Mesenchymal stem cell (in vitro differentiated cells and primary cell): Measurements from ENCODE around the gene ME3.

Experiments used
- DNase-seq: peaks from one replicate; pipeline ENCODE4 v3.0.0-alpha.2; 2013
- H2AFZ ChIP-seq: one replicate; pipeline ENCODE4 v1.6.1; 2013; ENCODE audit warnings: low read depth, mild to moderate bottlenecking, control low read depth, inconsistent platforms, low read length, moderate library complexity
- H2AK5ac ChIP-seq: 2 replicates; pipeline ENCODE4 v1.6.1; 2013; ENCODE audit warnings: low read length, moderate library complexity, mild to moderate bottlenecking, inconsistent platforms; ENCODE audit not compliant: severe bottlenecking
- H2BK120ac ChIP-seq: one replicate; pipeline ENCODE4 v1.6.1; 2013; ENCODE audit warnings: low read depth, mild to moderate bottlenecking, inconsistent platforms, low read length, moderate library complexity
- H2BK12ac ChIP-seq, 2 experiments: one replicate each; pipeline ENCODE4 v1.6.1; 2013; ENCODE audit warnings: inconsistent platforms in 2 of 2, low read length in 2 of 2, mild to moderate bottlenecking in 2 of 2, moderate library complexity in 2 of 2, control low read depth in 1 of 2
- H2BK15ac ChIP-seq: one replicate; pipeline ENCODE4 v1.6.1; 2013; ENCODE audit warnings: mild to moderate bottlenecking, low read depth, inconsistent platforms; ENCODE audit not compliant: poor library complexity, severe bottlenecking
- H2BK5ac ChIP-seq: 2 replicates; pipeline ENCODE4 v1.6.1; 2013; ENCODE audit warnings: low read depth, mild to moderate bottlenecking, low read length, control low read depth, inconsistent platforms; ENCODE audit not compliant: poor library complexity, severe bottlenecking
- H3K14ac ChIP-seq, 2 experiments: one replicate each; pipeline ENCODE4 v1.6.1; 2013; ENCODE audit warnings: inconsistent platforms in 2 of 2, low read length in 2 of 2, control low read depth in 1 of 2, mild to moderate bottlenecking in 1 of 2, moderate library complexity in 1 of 2
- H3K18ac ChIP-seq, 2 experiments: one replicate each; pipeline ENCODE4 v1.6.1; 2013; ENCODE audit warnings: inconsistent platforms in 2 of 2, low read length in 2 of 2, control low read depth in 1 of 2, low read depth in 1 of 2, mild to moderate bottlenecking in 1 of 2
- H3K23ac ChIP-seq, 2 experiments: one replicate each; pipeline ENCODE4 v1.6.1; 2013; ENCODE audit warnings: inconsistent platforms in 2 of 2, low read length in 2 of 2, mild to moderate bottlenecking in 2 of 2, moderate library complexity in 2 of 2, control low read depth in 1 of 2
- H3K27ac ChIP-seq: 2 replicates; pipeline ENCODE4 v1.5.1; 2013; ENCODE audit warnings: mild to moderate bottlenecking, moderate library complexity, low read length, control low read depth, inconsistent platforms; ENCODE audit not compliant: poor library complexity, severe bottlenecking
- H3K27me3 ChIP-seq, 2 experiments: 2 replicates each; pipeline versions ENCODE4 v1.6.1 to v1.7.0; 2013; ENCODE audit warnings: low read length in 2 of 2, mild to moderate bottlenecking in 2 of 2, moderate library complexity in 2 of 2, control low read depth in 1 of 2, inconsistent platforms in 1 of 2; ENCODE audit not compliant: control insufficient read depth in 1 of 2, insufficient read depth in 1 of 2
- H3K36me3 ChIP-seq, 2 experiments: 2 replicates each; pipeline versions ENCODE4 v1.6.1 to v1.7.0; 2013; ENCODE audit warnings: low read length in 2 of 2, control low read depth in 1 of 2, inconsistent platforms in 1 of 2, low read depth in 1 of 2, mild to moderate bottlenecking in 1 of 2; ENCODE audit not compliant: insufficient read depth in 2 of 2, control insufficient read depth in 1 of 2
- H3K4ac ChIP-seq, 2 experiments: one replicate each; pipeline ENCODE4 v1.6.1; 2013; ENCODE audit warnings: inconsistent platforms in 2 of 2, low read length in 2 of 2, mild to moderate bottlenecking in 2 of 2, moderate library complexity in 2 of 2, control low read depth in 1 of 2, low read depth in 1 of 2
- H3K4me1 ChIP-seq: 2 replicates; pipeline ENCODE4 v1.6.1; 2013; ENCODE audit warnings: low read depth, low read length, control low read depth; ENCODE audit not compliant: control insufficient read depth, insufficient read depth
- H3K4me2 ChIP-seq: 2 replicates; pipeline ENCODE4 v1.6.1; 2013; ENCODE audit warnings: low read length, mild to moderate bottlenecking, inconsistent platforms; ENCODE audit not compliant: poor library complexity, severe bottlenecking
- H3K4me3 ChIP-seq, 2 experiments: 2 replicates each; pipeline versions ENCODE4 v1.5.1 to v1.7.0; 2013; ENCODE audit warnings: low read length in 2 of 2, mild to moderate bottlenecking in 2 of 2, control low read depth in 1 of 2, low read depth in 1 of 2; ENCODE audit not compliant: insufficient read depth in 1 of 2
- H3K79me1 ChIP-seq: replicated peaks from 2 replicates; pipeline ENCODE4 v1.6.1; 2013; ENCODE audit warnings: mild to moderate bottlenecking, control low read depth, low read length, inconsistent platforms; ENCODE audit not compliant: poor library complexity, severe bottlenecking
- H3K9ac ChIP-seq: 2 replicates; pipeline ENCODE4 v1.7.0; 2013; ENCODE audit warnings: mild to moderate bottlenecking, low read length, moderate library complexity
- H3K9me3 ChIP-seq: 2 replicates; pipeline ENCODE4 v1.7.0; 2013; ENCODE audit warnings: mild to moderate bottlenecking, low read length; ENCODE audit not compliant: control insufficient read depth
- H4K8ac ChIP-seq: one replicate; pipeline ENCODE4 v1.6.1; 2013; ENCODE audit warnings: inconsistent platforms, mild to moderate bottlenecking, low read length, moderate library complexity
- H4K91ac ChIP-seq: one replicate; pipeline ENCODE4 v1.6.1; 2013; ENCODE audit warnings: mild to moderate bottlenecking, low read length, inconsistent platforms
- WGBS: methylation state at CpG from one replicate; pipeline ENCODE4 v1.1.7; 2013; ENCODE audit warnings: mixed read lengths; 5-methylcytosine and 5-hydroxymethylcytosine counted together

Gene ME3

GRCh38 chr11:86666193-86666592 is 6.2 kb downstream of the ME3 start:
- 93% methylated on average over 1 of the region's 1 CpG for WGBS
- no peak overlapping the region for H3K23ac ChIP-seq
- no peak overlapping the region for H2AK5ac ChIP-seq

GRCh38 chr11:86664930-86665329 is 7.5 kb downstream of the ME3 start:
- H3K23ac ChIP-seq = peak overlapping the region in 1 of 2 experiments; percentile 91
- H2AFZ ChIP-seq = no peak overlapping the region
- no peak overlapping the region for H3K9ac ChIP-seq
- peak overlapping the region; percentile 31 for H4K91ac ChIP-seq
- peak overlapping the region in 1 of 2 experiments; percentile 48 for H3K18ac ChIP-seq
- H3K14ac ChIP-seq = peak overlapping the region in 1 of 2 experiments; percentile 69
- H3K4me3 ChIP-seq = no peak overlapping the region
- 73% methylated on average over 1 of the region's 3 CpGs for WGBS
- H3K4ac ChIP-seq = peak overlapping the region in 1 of 2 experiments; percentile 54
- no peaks in the 10 kb centered on the region for H3K27me3 ChIP-seq
- no peak overlapping the region for H3K4me2 ChIP-seq
- no peaks in the 10 kb centered on the region for H3K4me1 ChIP-seq
- H3K79me1 ChIP-seq = peaks cover 24% of the 10 kb centered on the region
- H2AK5ac ChIP-seq = no peak overlapping the region
- no peaks in the 10 kb centered on the region for H3K9me3 ChIP-seq
- peak; percentile 47 for DNase-seq
- no peak overlapping the region for H2BK5ac ChIP-seq
- H2BK12ac ChIP-seq = peak overlapping the region in 1 of 2 experiments; percentile 45
- H2BK15ac ChIP-seq = no peak overlapping the region
- no peak overlapping the region for H3K27ac ChIP-seq
- peaks cover 2 to 9% of the 10 kb centered on the region in 2 experiments for H3K36me3 ChIP-seq
- no peak overlapping the region for H4K8ac ChIP-seq
- H2BK120ac ChIP-seq = no peak overlapping the region

More at GRCh38 chr11:86666193-86666592, 6.2 kb downstream of the ME3 start:
- Histone ChIP-seq H3K14ac (no peak overlapping the region), H3K79me1 (peaks cover 21% of the 10 kb centered on the region), H3K18ac (no peak overlapping the region), H3K27me3 (no peaks in the 10 kb centered on the region), H2AFZ (no peak overlapping the region), H3K9me3 (no peaks in the 10 kb centered on the region), H2BK12ac (no peak overlapping the region), H2BK5ac (no peak overlapping the region), H3K9ac (no peak overlapping the region), H3K36me3 (peaks cover 2 to 9% of the 10 kb centered on the region in 2 experiments), H4K91ac (no peak overlapping the region), H3K4ac (no peak overlapping the region), H2BK120ac (no peak overlapping the region), H3K4me3 (no peak overlapping the region), H3K27ac (no peak overlapping the region), H4K8ac (no peak overlapping the region), H3K4me2 (no peak overlapping the region), H2BK15ac (no peak overlapping the region), H3K4me1 (no peaks in the 10 kb centered on the region)
- no peak for DNase-seq

GRCh38 chr11:86663761-86664160 is 8.7 kb downstream of the ME3 start:
- Histone ChIP-seq H2BK120ac (no peak overlapping the region), H3K36me3 (peaks cover 2 to 9% of the 10 kb centered on the region in 2 experiments), H3K4me1 (no peaks in the 10 kb centered on the region), H3K23ac (no peak overlapping the region), H2AK5ac (no peak overlapping the region), H4K8ac (no peak overlapping the region), H3K79me1 (peaks cover 21% of the 10 kb centered on the region), H3K9me3 (no peaks in the 10 kb centered on the region), H3K27ac (no peak overlapping the region), H4K91ac (no peak overlapping the region), H2BK12ac (no peak overlapping the region), H2BK5ac (no peak overlapping the region), H3K18ac (no peak overlapping the region), H3K4me3 (no peak overlapping the region), H3K4me2 (no peak overlapping the region), H2BK15ac (no peak overlapping the region), H3K9ac (no peak overlapping the region), H3K14ac (no peak overlapping the region), H3K4ac (no peak overlapping the region), H3K27me3 (no peaks in the 10 kb centered on the region), H2AFZ (no peak overlapping the region)
- WGBS = 49% methylated on average over 2 of the region's 4 CpGs
- DNase-seq = peak; percentile 49

GRCh38 chr11:86663291-86663690 is 9.1 kb downstream of the ME3 start:
- Histone ChIP-seq H2BK15ac (no peak overlapping the region), H2BK5ac (no peak overlapping the region), H3K27ac (no peak overlapping the region), H3K79me1 (peaks cover 18% of the 10 kb centered on the region), H2AK5ac (no peak overlapping the region), H4K8ac (no peak overlapping the region), H4K91ac (no peak overlapping the region), H3K36me3 (peaks cover 2 to 9% of the 10 kb centered on the region in 2 experiments), H3K4me3 (no peak overlapping the region), H3K9me3 (no peaks in the 10 kb centered on the region), H2BK120ac (no peak overlapping the region), H3K4me1 (no peaks in the 10 kb centered on the region), H3K27me3 (no peaks in the 10 kb centered on the region), H3K14ac (no peak overlapping the region), H3K4me2 (no peak overlapping the region), H2BK12ac (no peak overlapping the region), H3K18ac (no peak overlapping the region), H3K4ac (no peak overlapping the region), H3K23ac (no peak overlapping the region), H2AFZ (no peak overlapping the region), H3K9ac (no peak overlapping the region)
- DNase-seq = no peak
- WGBS = 97% methylated on average over 3 of the region's 3 CpGs
